GM23248 (cell line): ENCODE results near the gene IRF8.

Experiments used
- EZH2 ChIP-seq: fragments of 200-600 bp; sonication (generic); IDR thresholded peaks from 2 replicates; pipeline ENCODE4 v1.6.1; 2018; ENCODE audit warnings: antibody characterized with exemption, mild to moderate bottlenecking; ENCODE audit not compliant: insufficient read depth, poor library complexity, severe bottlenecking
- EZH2phosphoT487 ChIP-seq: fragments of 200-600 bp; sonication (generic); IDR thresholded peaks from 2 replicates; pipeline ENCODE4 v1.6.1; 2018; ENCODE audit warnings: antibody characterized with exemption, moderate library complexity, mild to moderate bottlenecking, low read depth; ENCODE audit not compliant: insufficient read depth

- TF ChIP-seq EZH2 (no peak), EZH2phosphoT487 (no peak)
Measured at GRCh38 chr16:85912211-85912974, 13.4 kb downstream of the IRF8 start.
